Measurements from ENCODE around the gene DNAJC5. TPM values are rescaled to one million over a fixed set of nuclear protein-coding genes. Genes with fewer than 3 reads are reported as not detected.

DNAJC5 gene
- total RNA-seq, 1 donor from 2014 or later, result 53.9 TPM

DNA sequence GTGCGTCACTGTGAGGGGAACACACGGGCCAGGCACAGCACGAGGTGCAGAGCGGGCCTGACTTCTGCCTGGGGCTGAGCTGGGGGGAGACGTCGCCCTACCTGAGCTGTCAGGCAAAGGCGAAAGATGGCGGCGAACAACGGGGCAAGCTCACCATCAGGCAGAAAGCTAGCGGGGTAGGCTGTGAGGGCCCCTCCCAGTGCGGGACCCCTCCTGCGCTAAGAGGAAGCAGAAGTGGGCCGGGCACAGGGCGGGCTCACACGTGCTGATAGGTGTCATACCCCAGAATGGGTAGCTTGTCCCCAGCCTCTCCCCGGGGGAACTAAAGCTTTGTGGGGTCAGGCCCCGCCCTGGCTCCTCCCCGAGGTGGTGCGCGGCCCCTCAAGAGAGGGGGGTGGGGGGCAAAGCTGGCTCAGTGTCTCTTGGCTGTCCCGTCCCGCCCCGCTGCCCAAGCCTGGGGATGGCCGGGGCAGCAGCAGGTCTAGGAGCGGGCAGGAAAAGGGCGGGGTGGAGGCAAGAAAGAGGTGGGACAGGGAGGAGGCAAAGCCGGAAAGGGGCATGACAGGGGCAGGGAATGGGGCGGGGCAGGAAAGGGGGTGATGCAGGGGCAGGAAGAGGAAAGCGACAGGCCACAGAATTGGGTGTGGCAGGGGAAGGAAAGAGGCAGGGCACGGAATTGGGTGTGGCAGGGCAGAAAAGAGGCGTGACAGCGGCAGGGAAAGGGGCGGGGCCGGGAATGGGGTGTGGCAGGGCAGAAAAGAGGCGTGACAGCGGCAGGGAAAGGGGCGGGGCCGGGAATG lies 46.6 kb downstream of the DNAJC5 start:
- H3K27me3 ChIP-seq (ENCODE audit: control insufficient read depth, insufficient read depth, low read length), result no peaks in the 10 kb centered on the region
- H3K36me3 ChIP-seq (ENCODE audit: control insufficient read depth, insufficient read depth, low read length), result peaks cover 7% of the 10 kb centered on the region
- TF ChIP-seq, protein P1, sequence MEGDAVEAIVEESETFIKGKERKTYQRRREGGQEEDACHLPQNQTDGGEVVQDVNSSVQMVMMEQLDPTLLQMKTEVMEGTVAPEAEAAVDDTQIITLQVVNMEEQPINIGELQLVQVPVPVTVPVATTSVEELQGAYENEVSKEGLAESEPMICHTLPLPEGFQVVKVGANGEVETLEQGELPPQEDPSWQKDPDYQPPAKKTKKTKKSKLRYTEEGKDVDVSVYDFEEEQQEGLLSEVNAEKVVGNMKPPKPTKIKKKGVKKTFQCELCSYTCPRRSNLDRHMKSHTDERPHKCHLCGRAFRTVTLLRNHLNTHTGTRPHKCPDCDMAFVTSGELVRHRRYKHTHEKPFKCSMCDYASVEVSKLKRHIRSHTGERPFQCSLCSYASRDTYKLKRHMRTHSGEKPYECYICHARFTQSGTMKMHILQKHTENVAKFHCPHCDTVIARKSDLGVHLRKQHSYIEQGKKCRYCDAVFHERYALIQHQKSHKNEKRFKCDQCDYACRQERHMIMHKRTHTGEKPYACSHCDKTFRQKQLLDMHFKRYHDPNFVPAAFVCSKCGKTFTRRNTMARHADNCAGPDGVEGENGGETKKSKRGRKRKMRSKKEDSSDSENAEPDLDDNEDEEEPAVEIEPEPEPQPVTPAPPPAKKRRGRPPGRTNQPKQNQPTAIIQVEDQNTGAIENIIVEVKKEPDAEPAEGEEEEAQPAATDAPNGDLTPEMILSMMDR (IDR thresholded peaks at IDR 0.05; ENCODE audit: insufficient read depth, low read length, poor library complexity, severe bottlenecking), result no peak
- H3K4me3 ChIP-seq (ENCODE audit: low read depth, low read length), result no peak overlapping the region
- DNase-seq (ENCODE audit: low read depth), result no peak

DNA sequence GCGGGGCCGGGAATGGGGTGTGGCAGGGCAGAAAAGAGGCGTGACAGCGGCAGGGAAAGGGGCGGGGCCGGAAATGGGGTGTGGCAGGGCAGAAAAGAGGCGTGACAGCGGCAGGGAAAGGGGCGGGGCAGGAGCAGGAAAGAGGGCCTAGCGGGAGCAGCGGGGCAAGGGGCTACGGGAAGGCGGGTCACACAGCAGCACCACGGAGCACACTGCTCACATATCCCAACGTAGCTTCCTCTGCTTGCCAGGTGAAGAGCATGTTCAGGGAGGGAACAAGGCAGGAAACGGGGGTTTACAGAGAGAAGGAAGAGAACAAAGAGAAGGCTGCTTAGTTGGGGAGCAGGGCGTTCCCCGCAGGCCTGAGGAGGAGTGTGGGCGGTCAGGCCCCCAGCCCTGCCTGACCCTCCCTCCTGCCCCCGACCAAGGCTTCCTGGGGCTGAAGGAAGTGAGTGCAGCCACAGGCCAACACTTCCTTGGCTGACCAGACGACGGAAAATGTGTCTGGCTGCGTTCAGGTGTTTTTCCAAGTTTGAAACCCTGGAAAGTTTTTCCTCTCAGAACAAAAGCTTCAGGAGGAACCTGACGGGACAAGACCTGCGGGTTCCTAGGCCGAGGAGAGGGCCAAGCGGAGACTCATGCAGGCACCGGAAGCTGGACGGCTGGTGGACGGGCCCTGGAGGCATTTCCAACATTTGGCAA lies 47.5 kb downstream of the DNAJC5 start:
- no peaks in the 10 kb centered on the region for H3K27me3 ChIP-seq (ENCODE audit: control insufficient read depth, insufficient read depth, low read length)
- TF ChIP-seq, protein P1 (IDR thresholded peaks at IDR 0.05; ENCODE audit: insufficient read depth, low read length, poor library complexity, severe bottlenecking), result no peak
- H3K36me3 ChIP-seq (ENCODE audit: control insufficient read depth, insufficient read depth, low read length), result peaks cover 7% of the 10 kb centered on the region
- no peak overlapping the region for H3K4me3 ChIP-seq (ENCODE audit: low read depth, low read length)
- no peak for DNase-seq (ENCODE audit: low read depth)

DNA sequence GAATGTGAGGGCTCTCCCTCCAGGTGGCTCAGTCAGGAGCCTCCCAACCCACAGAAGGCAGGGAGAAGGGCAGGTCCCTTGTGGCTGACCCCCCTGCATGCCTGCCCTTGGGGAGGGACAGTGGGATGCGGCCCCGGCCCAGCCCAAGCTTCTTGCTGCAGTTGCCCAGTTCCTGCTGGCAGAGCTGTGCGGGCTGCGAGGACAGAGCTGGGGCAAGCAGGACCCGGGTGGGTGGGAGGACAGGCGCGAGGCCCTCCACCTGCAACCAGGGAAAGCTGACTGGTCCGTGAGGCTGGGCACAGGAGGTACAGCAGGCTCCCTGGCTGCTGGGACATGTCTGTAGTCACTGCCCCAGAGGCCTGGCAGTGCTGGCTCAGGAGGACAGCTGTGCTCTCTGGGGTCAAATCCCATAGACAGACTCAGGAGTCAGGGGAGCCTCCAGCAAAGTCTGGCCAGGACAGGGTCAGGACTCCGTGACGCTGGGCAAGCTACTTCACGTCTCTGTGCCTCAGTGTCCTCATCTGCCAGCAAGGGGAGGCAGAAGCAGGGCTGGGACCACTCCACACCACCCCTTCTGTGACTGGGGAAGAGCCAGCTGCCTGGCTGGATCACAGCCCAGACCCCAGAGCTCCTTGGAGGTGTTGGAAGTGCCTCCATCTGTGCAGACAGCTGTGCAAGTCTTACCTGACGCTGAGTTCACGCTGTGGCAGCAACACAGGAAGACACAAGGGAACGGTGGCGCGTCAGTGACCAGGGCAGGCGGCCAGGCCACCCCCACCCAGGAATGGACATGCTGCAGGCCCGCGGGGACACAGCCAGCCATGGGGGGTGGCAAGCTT lies 48.3 kb downstream of the DNAJC5 start:
- TF ChIP-seq, protein P1 (IDR thresholded peaks at IDR 0.05; ENCODE audit: insufficient read depth, low read length, poor library complexity, severe bottlenecking), result no peak
- DNase-seq (ENCODE audit: low read depth), result no peak
- no peaks in the 10 kb centered on the region for H3K27me3 ChIP-seq (ENCODE audit: control insufficient read depth, insufficient read depth, low read length)
- H3K4me3 ChIP-seq (ENCODE audit: low read depth, low read length), result no peak overlapping the region
- H3K36me3 ChIP-seq (ENCODE audit: control insufficient read depth, insufficient read depth, low read length), result peaks cover 7% of the 10 kb centered on the region

DNA sequence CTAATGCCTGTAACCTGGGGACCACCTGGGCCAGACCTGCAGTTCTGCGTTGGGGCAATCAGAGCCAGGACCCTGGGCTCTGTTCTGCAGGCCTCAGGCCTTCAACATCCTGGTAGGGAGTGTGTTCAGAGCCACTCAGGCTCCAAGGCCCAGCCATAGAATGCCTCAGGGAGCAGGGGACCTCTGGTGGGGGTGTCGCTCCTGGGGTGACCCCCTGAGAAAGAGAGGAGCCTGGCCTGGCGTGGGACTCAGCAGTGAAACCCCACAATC lies 48.8 kb downstream of the DNAJC5 start:
- Histone ChIP-seq H3K36me3 (ENCODE audit: control insufficient read depth, insufficient read depth, low read length) (peaks cover 7% of the 10 kb centered on the region), H3K4me3 (ENCODE audit: low read depth, low read length) (no peak overlapping the region), H3K27me3 (ENCODE audit: control insufficient read depth, insufficient read depth, low read length) (no peaks in the 10 kb centered on the region)
- no peak for DNase-seq (ENCODE audit: low read depth)
- TF ChIP-seq, protein P1 (IDR thresholded peaks at IDR 0.05; ENCODE audit: insufficient read depth, low read length, poor library complexity, severe bottlenecking), result no peak

DNA sequence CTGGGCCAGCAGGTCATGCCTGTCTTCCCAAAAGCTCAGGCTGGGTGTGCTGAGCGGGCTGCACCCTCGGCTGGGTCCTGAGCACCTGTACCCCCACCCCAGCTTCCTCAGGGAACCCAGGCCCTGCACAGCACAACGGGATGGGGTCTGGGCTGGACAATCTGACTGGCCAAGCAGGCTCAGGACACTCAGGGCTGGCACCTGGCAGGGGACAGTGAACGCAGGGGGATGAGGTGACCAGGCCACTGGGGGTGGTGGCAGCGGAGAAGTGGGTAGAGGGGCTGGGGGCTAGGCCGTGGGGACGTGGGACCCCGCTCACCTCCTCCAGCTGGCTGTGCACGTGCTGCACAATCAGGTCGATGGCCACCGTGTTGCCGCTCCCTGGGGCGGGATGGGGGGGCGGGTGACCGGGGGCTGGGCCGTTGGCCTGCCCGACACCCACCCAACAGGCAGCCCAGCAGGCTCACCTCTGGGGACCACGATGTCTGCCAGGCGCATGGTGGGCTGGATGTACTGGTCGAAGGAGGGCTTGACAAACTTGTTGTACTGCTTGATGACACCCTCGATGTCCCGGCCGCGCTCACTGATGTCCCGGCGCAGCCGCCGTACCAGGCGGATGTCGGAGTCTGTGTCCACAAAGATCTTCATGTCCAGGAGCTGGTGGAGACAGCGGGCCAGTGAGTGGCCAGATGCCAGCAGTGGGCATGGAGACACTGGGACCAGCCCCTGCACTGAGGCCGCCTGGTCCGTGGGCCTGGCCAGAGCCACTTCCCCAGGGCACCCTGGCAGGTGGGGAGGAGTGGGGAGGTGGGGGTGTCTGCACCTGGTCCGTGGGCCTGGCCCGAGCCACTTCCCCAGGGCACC lies 49.4 kb downstream of the DNAJC5 start:
- H3K27me3 ChIP-seq (ENCODE audit: control insufficient read depth, insufficient read depth, low read length), result no peaks in the 10 kb centered on the region
- no peak for DNase-seq (ENCODE audit: low read depth)
- H3K36me3 ChIP-seq (ENCODE audit: control insufficient read depth, insufficient read depth, low read length), result peaks cover 6% of the 10 kb centered on the region
- TF ChIP-seq, protein P1 (IDR thresholded peaks at IDR 0.05; ENCODE audit: insufficient read depth, low read length, poor library complexity, severe bottlenecking), result no peak
- H3K4me3 ChIP-seq (ENCODE audit: low read depth, low read length), result no peak overlapping the region

All from kidney epithelial cell (primary cell).